Anterior cingulate cortex (tissue), 58 donors: ENCODE measurements around the gene RABGAP1L.
"Not testable (repeated sequence)": the region's sequence is repeated elsewhere in the genome, so short reads cannot be mapped to it uniquely, and the experiment has no call there.

Experiments
- DNase-seq, 58 donors: peaks; one replicate each; lab custom pipeline; 2025; lab: John Stamatoyannopoulos, UW

Gene RABGAP1L

DNA sequence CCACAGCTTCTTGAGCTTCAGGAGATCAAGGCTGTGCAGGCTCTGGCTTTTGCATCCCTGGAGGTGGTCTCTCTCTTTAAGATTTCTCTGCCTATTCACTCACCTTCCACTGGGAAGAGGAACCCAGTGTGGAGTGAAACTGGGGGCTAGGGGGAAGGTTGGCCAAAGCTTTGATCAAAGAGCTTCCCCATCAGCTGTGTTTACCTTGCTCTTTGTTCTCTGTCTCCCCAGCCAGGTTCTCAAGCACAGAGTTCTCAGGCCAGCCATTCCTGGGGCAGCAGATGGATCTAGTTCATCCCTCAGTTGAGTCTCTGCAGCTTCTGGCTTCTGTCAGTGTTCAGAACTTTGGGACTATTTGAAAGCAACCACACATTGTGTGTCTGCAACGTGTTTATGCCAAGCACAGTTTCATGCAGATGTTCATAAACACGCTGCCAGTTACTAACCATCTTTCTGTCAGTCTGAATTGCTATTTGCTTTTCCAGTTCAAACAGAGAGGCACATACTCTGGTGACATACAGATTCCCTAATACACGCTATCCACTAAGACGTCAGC is 881.1 kb downstream of the RABGAP1L start:
- DNase-seq: no peak

DNA sequence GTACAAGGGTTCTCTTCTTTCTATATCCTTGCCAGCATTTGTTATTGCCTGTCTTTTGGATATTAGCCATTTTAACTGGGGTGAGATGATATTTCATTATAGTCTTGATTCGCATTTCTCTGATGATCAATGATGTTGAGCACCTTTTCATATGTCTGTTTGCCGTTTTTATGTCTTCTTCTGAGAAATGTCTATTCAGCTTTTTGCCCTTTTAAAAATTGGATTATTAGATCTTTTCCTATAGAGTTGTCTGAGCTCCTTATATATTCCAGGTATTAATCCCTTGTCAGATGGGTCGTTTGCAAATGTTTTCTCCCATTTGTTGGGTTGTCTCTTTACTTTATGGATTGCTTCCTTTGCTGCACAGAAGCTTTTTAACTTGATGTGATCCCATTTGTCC is 883.3 kb downstream of the RABGAP1L start:
- DNase-seq: no peak

DNA sequence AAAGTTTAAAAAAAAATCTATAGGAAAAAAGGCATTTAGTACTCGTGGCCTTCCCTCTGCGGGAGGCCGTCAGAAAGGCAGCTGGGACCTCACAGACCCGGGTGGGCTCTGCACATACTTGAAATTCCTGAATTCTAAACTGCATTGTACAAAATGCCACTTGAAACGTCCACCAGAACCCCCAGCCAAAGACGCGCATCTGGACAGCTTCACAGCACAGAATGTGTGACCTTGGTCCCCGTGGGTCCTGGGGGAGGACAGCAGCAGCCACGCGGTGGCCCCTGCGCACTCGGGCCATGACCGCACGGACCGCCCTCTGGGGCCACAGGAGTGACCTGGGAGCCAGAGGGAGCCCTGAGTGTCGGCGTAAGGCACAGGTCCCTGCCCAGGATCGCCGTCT is 884.5 kb downstream of the RABGAP1L start:
- DNase-seq: no peak

DNA sequence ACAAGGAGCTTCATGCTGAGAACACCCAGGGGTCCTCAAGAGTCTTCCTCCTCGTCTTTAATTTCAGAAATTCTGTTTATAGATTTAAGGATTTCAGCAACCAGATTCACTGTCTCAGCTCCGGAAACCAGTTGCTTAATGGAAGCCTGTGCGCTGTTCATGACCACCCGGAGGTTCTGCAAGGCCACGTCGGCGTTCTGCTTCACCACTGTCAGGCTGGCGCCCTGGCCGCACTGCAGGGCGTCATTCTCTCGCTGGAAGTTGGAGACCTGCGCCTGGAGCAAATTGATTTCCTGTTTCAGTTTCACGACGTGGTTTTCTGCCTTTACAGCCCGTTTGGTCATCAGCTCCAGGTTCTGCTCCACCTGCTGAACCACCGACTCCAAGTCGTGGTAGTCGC is 885.3 kb downstream of the RABGAP1L start:
- DNase-seq: not testable (repeated sequence)
